ENCODE results near the gene SLC13A1.
A peak's percentile ranks its signal among the peaks of the same experiment; 100 is the strongest.
"Not testable (repeated sequence)": the region's sequence is repeated elsewhere in the genome, so short reads cannot be mapped to it uniquely, and the experiment has no call there.

SLC13A1 gene

DNA sequence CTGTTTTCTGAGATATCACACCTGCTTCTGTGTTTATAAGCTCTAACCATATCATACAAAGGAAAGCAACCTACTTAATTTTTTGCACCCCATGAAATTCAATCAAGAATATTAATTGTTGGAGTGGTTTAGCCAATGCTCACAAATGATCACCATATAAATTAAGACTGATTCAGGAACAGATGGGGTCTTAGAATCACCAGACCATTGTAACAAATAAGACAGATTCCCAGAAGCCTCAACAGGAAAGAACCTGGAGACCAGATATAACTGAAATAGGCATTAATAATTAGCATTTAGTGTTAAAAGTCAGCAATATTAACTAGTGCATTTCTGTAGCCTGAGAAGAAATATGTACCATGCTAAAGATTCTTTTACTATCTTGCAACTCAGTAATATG lies 73.6 kb downstream of the SLC13A1 start:
- no peak for DNase-seq (ENCODE audit: low spot score)

GRCh38 chr7:123125231-123125630 lies 74.5 kb downstream of the SLC13A1 start:
- DNase-seq (ENCODE audit: low spot score), result no peak

GRCh38 chr7:123122916-123123315 lies 76.9 kb downstream of the SLC13A1 start:
- no peak for DNase-seq (ENCODE audit: low spot score)

- DNase-seq (ENCODE audit: low spot score), result no peak
Observed at GRCh38 chr7:123120286-123120685, 79.5 kb downstream of the SLC13A1 start.

DNA sequence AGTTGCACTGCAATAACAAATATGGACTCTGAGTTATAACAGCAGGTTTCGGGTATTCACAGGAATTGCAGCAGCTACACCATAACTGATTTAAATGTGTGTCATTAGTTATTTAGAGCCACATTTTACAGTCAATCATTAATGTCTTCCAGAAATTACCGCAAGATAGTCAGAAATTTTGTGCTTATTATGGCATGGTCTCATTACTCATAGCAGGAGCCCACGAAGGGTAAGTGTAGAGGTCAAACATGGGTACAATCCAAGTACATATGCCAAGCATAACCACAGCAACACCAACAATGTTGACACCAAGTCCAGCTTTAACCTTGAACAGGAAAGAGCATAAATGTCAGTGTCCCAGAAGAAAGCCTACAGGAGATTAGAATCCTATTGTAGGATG lies 84.4 kb downstream of the SLC13A1 start:
- DNase-seq (ENCODE audit: low spot score), result no peak

DNA sequence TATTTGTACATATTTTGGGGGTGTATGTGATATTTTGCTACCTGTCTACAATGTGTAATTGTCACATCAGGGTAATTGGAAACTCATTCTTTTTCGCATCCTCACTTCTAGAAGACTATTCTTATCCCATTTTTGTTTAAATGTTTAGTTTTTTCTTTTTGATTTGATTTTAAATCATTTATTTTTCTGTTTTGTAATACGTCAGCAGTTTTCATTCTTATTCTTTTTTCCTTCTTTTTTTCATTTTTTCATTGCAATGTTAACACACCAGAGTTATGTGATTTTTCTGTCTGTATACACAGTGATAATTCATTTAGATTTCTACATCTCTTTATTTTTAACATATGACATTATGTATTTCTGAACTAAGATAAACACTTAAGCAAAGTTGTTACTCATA lies 85.5 kb downstream of the SLC13A1 start:
- DNase-seq (ENCODE audit: low spot score), result no peak

DNA sequence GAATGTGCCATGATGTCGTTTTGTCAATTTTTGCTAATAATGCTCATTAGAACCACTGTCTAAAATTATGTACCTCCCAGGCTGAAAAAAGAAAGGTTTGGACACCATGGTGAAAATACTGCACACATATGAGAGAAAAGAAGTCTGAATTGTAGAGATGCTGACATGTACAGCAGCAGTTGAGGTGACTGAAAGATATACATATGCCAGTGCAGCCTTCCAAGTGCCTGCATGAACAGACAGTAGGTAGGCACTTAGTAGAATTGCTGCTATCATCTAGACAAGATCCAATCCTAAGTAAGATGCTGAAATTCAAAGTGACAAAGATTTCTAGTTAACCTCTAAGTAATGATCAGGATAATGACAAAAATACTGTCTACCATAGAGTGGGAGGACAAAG lies 86.9 kb downstream of the SLC13A1 start:
- DNase-seq (ENCODE audit: low spot score), result no peak

- DNase-seq (ENCODE audit: low spot score), result no peak
Observed at GRCh38 chr7:123099712-123100111, 100.1 kb downstream of the SLC13A1 start.

- no peak for DNase-seq (ENCODE audit: low spot score)
Observed at GRCh38 chr7:123096976-123097375, 102.8 kb downstream of the SLC13A1 start.

DNA sequence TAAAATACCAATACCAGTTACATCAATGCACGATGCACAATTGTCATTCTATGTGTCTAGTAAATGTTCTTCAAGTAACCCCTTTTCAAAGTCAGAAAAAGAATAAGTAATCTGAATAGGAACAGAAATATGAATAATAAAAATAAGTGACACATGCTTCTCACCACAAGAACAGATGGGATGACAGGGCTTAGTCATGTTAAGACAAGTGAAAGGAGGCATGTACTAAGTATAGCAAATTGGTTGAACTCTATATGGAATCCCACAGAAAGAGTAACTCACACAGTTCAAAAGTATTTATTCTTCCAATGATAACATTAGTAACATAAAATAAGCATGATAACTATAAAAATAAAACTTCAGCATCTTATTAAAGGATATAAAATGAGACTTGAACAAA lies 103.3 kb downstream of the SLC13A1 start:
- no peak for DNase-seq (ENCODE audit: low spot score)

DNA sequence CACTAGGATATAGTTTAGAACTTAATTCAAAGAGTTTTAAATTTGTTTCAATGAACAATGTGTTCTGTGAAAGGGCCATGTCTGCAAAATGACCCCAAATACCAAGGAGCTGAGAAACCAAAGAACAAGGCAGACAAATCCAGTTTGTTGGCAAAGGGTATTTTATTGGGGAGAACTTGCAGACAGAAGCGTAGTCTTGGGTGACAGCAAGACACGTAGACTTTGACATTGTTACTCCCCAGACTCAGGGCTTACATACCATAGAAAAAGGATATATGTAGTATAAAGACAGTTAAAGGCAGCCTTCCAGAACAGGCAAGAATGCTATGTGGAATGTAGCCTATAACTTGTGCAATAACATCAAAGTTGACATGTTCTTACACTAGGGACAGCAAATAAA lies 109.3 kb downstream of the SLC13A1 start:
- DNase-seq (ENCODE audit: low spot score), result no peak

DNA sequence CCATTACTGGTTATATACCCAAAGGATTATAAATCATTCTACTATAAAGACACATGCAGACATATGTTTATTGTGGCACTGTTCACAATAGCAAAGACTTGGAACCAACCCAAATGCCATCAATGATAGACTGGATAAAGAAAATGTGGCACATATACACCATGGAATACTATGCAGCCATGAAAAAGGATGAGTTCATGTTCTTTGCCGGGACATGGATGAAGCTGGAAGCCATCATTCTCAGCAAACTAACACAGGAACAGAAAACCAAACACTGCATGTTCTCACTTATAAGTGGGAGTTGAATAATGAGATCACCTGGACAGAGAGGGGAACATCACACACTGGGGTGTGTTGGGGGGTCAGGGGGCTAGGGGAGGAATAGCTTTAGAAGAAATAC lies 112.9 kb downstream of the SLC13A1 start:
- not testable (repeated sequence) for DNase-seq (ENCODE audit: low spot score)

GRCh38 chr7:123084861-123085260 lies 114.9 kb downstream of the SLC13A1 start:
- DNase-seq (ENCODE audit: low spot score), result not testable (repeated sequence)

DNA sequence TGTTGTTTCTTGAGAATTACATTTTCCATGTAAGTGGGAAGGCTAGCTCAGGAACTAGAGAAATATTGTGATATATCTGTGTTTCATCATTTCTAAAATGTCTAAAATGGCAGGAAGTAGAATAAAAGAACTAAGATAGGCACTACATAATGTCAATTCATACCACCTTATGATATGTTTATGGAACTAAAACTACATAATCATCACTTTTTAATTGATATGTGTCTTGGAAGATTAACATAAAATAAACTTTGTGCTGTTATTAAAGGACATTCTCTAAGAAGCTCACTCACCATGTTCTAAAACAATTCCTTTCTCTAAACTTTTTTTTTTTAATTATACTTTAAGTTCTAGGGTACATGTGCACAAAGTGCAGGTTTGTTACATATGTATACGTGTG lies 120.7 kb downstream of the SLC13A1 start:
- DNase-seq (ENCODE audit: low spot score), result no peak

GRCh38 chr7:123075838-123076467 lies 123.8 kb downstream of the SLC13A1 start:
- DNase-seq (ENCODE audit: low spot score), result no peak

GRCh38 chr7:123070702-123071286 lies 129.0 kb downstream of the SLC13A1 start:
- peak; percentile 20 for DNase-seq (ENCODE audit: low spot score)

DNA sequence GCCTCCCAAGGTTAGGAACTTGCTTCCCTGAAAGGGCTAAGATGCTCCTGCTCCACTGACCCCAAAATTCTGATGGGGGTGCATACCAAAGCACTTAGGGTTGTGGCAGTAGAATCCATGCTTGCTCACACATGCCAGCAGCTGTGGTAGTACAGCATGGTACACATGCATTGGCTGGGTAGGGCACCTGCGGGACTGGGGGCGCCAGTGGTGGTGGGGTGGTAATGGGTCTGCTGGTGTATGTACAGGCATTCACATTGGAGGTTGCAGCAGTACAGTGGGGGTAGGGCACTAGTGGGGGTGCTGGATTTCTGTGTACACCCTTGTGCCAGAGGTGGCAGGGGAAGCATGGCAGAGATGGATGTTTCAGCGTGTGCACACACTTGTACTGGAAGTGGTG lies 132.0 kb downstream of the SLC13A1 start:
- DNase-seq (ENCODE audit: low spot score), result no peak

Data from AG20443 (cell line).